ENCODE measurements around the gene FRMD6.

DNA sequence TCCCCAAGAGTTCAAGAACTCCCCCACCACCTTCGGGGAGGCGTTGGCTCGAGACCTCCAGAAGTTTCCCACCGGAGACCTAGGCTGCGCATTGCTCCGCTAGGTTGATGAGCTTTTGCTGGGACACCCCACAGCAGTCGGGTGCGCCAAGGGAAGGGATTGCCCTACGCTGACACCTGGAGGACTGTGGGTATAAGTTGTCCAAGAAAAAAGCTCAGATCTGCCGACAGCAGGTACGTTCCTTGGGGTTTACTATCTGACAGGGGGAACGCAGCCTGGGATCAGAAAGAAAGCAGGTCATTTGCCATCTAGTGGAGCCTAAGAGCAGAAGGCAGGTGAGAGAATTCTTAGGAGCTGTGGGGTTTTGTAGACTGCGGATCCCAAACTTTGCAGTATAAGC lies 98.8 kb downstream of the FRMD6 start:
- TF ChIP-seq, protein P1, sequence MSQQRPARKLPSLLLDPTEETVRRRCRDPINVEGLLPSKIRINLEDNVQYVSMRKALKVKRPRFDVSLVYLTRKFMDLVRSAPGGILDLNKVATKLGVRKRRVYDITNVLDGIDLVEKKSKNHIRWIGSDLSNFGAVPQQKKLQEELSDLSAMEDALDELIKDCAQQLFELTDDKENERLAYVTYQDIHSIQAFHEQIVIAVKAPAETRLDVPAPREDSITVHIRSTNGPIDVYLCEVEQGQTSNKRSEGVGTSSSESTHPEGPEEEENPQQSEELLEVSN (IDR thresholded peaks at IDR 0.05; ENCODE audit: borderline replicate concordance in 1 of 2, extremely low read depth in 1 of 2, insufficient read depth in 1 of 2, insufficient read length in 1 of 2, low read depth in 1 of 2, low read length in 1 of 2, poor library complexity in 1 of 2, severe bottlenecking in 1 of 2), result no peak
- no peak for TF ChIP-seq HDAC6 (IDR thresholded peaks at IDR 0.05; ENCODE audit: low read depth, low read length)
- TF ChIP-seq FOS (IDR thresholded peaks at IDR 0.05; ENCODE audit: extremely low read depth, insufficient read length), result no peak
- TF ChIP-seq POLR2AphosphoS5 (IDR thresholded peaks at IDR 0.05; ENCODE audit: control insufficient read depth, insufficient read depth, low read depth, low read length), result no peak
